H1 (cell line): ENCODE data around the gene ADD1. TPM values are rescaled to one million over a fixed set of nuclear protein-coding genes. Genes with fewer than 3 reads are reported as not detected.

Source experiments
- CTCF ChIA-PET: fragments of 300-600 bp; sonication (Branson Sonifier 250); formaldehyde crosslinking; loops from one replicate; lab custom pipeline; 2021; ENCODE audit not compliant: partially characterized antibody; lab: Charles Lee
- POLR2A ChIA-PET: fragments of 300-600 bp; sonication (Branson Sonifier 250); formaldehyde crosslinking; loops from one replicate; lab custom pipeline; 2021; ENCODE audit warnings: inconsistent platforms; ENCODE audit not compliant: partially characterized antibody; lab: Charles Lee
- DNase-seq, 2 experiments: peaks; one replicate each; pipeline versions ENCODE4 v3.0.0 to v3.0.0-alpha.2; 2010 to 2022; ENCODE audit warnings: low spot score in 2 of 2, low read depth in 1 of 2, mixed read lengths in 1 of 2
- FAIRE-seq: peaks from 2 replicates; lab custom pipeline; 2011; peaks lifted over from hg19 to GRCh38; lab: Jason Lieb, UNC
- H2AFZ ChIP-seq: 2 replicates; pipeline ENCODE4 v1.8.1; 2012; ENCODE audit warnings: low read length, inconsistent platforms
- H2AK5ac ChIP-seq: 2 replicates; pipeline ENCODE4 v1.6.1; 2013; ENCODE audit warnings: low read depth, low read length
- H2BK120ac ChIP-seq: replicated peaks from 2 replicates; pipeline ENCODE3; 2013; ENCODE audit warnings: low read depth, low read length, inconsistent platforms
- H2BK12ac ChIP-seq: 2 replicates; pipeline ENCODE4 v1.6.1; 2013; ENCODE audit warnings: low read depth, low read length
- H2BK15ac ChIP-seq: 2 replicates; pipeline ENCODE4 v1.6.1; 2013; ENCODE audit warnings: low read length
- H2BK20ac ChIP-seq: 2 replicates; pipeline ENCODE4 v1.6.1; 2013; ENCODE audit warnings: low read length
- H2BK5ac ChIP-seq: 2 replicates; pipeline ENCODE4 v1.6.1; 2013; ENCODE audit warnings: low read depth, low read length
- H3K14ac ChIP-seq: 2 replicates; pipeline ENCODE4 v1.6.1; 2013; ENCODE audit warnings: inconsistent platforms; ENCODE audit not compliant: insufficient read length
- H3K18ac ChIP-seq: 2 replicates; pipeline ENCODE4 v1.6.1; 2013; ENCODE audit warnings: low read length; ENCODE audit errors: extremely low read depth
- H3K23ac ChIP-seq: 2 replicates; pipeline ENCODE4 v1.6.1; 2013; ENCODE audit warnings: inconsistent platforms; ENCODE audit not compliant: insufficient read length
- H3K23me2 ChIP-seq: 2 replicates; pipeline ENCODE4 v1.6.1; 2013; ENCODE audit warnings: low read depth, low read length
- H3K27ac ChIP-seq: 2 replicates; pipeline ENCODE4 v1.6.1; 2011; ENCODE audit warnings: low read depth, low read length, inconsistent platforms
- H3K27me3 ChIP-seq, 4 experiments: replicated peaks in 1 of 4; 1 replicate in 1 of 4; 2 replicates in 3 of 4; pipeline versions ENCODE4 v1.6.1 to v1.8.1; 2011 to 2013; ENCODE audit warnings: low read length in 3 of 4, mild to moderate bottlenecking in 3 of 4, inconsistent platforms in 2 of 4, mixed read lengths in 2 of 4, moderate library complexity in 1 of 4; ENCODE audit not compliant: control insufficient read depth in 3 of 4, insufficient read depth in 3 of 4; ENCODE audit errors: extremely low read depth in 1 of 4
- H3K36me3 ChIP-seq, 4 experiments: 2 replicates each; pipeline versions ENCODE4 v1.6.1 to v1.8.1; 2011 to 2013; ENCODE audit warnings: mild to moderate bottlenecking in 4 of 4, low read length in 3 of 4, moderate library complexity in 2 of 4, control low read depth in 1 of 4, inconsistent platforms in 1 of 4; ENCODE audit not compliant: insufficient read depth in 4 of 4, control insufficient read depth in 2 of 4
- H3K4ac ChIP-seq: replicated peaks from 2 replicates; pipeline ENCODE3; 2013; ENCODE audit warnings: low read length, low read depth, mixed read lengths, inconsistent platforms; ENCODE audit not compliant: insufficient read length
- H3K4me1 ChIP-seq, 4 experiments: replicated peaks in 1 of 4; 1 replicate in 1 of 4; 2 replicates in 3 of 4; pipeline versions ENCODE4 v1.6.1 to v1.8.1; 2011 to 2013; ENCODE audit warnings: low read length in 3 of 4, inconsistent platforms in 2 of 4, mixed read lengths in 1 of 4; ENCODE audit not compliant: insufficient read depth in 4 of 4, control insufficient read depth in 3 of 4
- H3K4me2 ChIP-seq, 2 experiments: 2 replicates each; pipeline versions ENCODE4 v1.6.1 to v1.8.1; 2011 to 2013; ENCODE audit warnings: low read depth in 2 of 2, low read length in 2 of 2, control low read depth in 1 of 2, inconsistent platforms in 1 of 2, mild to moderate bottlenecking in 1 of 2; ENCODE audit not compliant: insufficient read depth in 1 of 2
- H3K4me3 ChIP-seq, 4 experiments: fragments of 200-600, 300-600 bp in 1 of 4; sonication (generic), shearing (Covaris generic), sonication (Bioruptor Twin) in 1 of 4; 2 replicates each; pipeline versions ENCODE4 v1.5.1 to v1.8.1; 2011 to 2016; ENCODE audit warnings: low read length in 4 of 4, low read depth in 3 of 4, control low read depth in 2 of 4, inconsistent platforms in 2 of 4, mild to moderate bottlenecking in 2 of 4, mixed read lengths in 1 of 4, moderate library complexity in 1 of 4; ENCODE audit not compliant: insufficient read depth in 2 of 4; ENCODE audit errors: extremely low read depth in 1 of 4
- H3K56ac ChIP-seq: replicated peaks from 2 replicates; pipeline ENCODE3; 2013; ENCODE audit warnings: low read depth, mild to moderate bottlenecking, mixed read lengths, low read length, inconsistent platforms; ENCODE audit not compliant: insufficient read length
- H3K79me1 ChIP-seq: 2 replicates; pipeline ENCODE4 v1.6.1; 2013; ENCODE audit warnings: low read depth, low read length, control low read depth
- H3K79me2 ChIP-seq, 2 experiments: 2 replicates each; pipeline versions ENCODE4 v1.6.1 to v1.8.1; 2012 to 2013; ENCODE audit warnings: low read length in 2 of 2, mild to moderate bottlenecking in 2 of 2, inconsistent platforms in 1 of 2; ENCODE audit not compliant: insufficient read depth in 2 of 2, control insufficient read depth in 1 of 2
- H3K9ac ChIP-seq, 4 experiments: replicated peaks in 1 of 4; 1 replicate in 1 of 4; 2 replicates in 3 of 4; pipeline versions ENCODE4 v1.6.1 to v1.8.1; 2011 to 2013; ENCODE audit warnings: low read depth in 3 of 4, low read length in 3 of 4, control low read depth in 2 of 4, mild to moderate bottlenecking in 2 of 4, moderate library complexity in 2 of 4, inconsistent platforms in 1 of 4; ENCODE audit errors: extremely low read depth in 1 of 4
- H3K9me3 ChIP-seq, 2 experiments: 2 replicates each; pipeline versions ENCODE4 v1.6.1 to v1.8.1; 2012 to 2013; ENCODE audit warnings: mild to moderate bottlenecking in 2 of 2, moderate library complexity in 2 of 2, control low read depth in 1 of 2, inconsistent platforms in 1 of 2, low read depth in 1 of 2, low read length in 1 of 2, mixed read lengths in 1 of 2; ENCODE audit not compliant: insufficient read depth in 2 of 2
- H4K20me1 ChIP-seq, 2 experiments: replicated peaks in 1 of 2; 2 replicates each; pipeline versions ENCODE3 to v1.8.1; 2011 to 2013; ENCODE audit warnings: inconsistent platforms in 2 of 2, low read length in 2 of 2, mild to moderate bottlenecking in 1 of 2; ENCODE audit not compliant: insufficient read depth in 2 of 2, control insufficient read depth in 1 of 2
- H4K5ac ChIP-seq: 2 replicates; pipeline ENCODE4 v1.6.1; 2013; ENCODE audit warnings: low read length, low read depth, mixed read lengths, inconsistent platforms; ENCODE audit not compliant: insufficient read length
- H4K8ac ChIP-seq: 2 replicates; pipeline ENCODE4 v1.8.0; 2013; ENCODE audit warnings: mild to moderate bottlenecking, moderate library complexity, low read length, inconsistent platforms; ENCODE audit not compliant: insufficient read depth; ENCODE audit errors: extremely low read depth
- H4K91ac ChIP-seq: replicated peaks from 2 replicates; pipeline ENCODE3; 2013; ENCODE audit warnings: low read length, mixed read lengths, inconsistent platforms; ENCODE audit not compliant: insufficient read length
- ASH2L ChIP-seq: fragments of 200-600, 300-600 bp; sonication (generic); IDR thresholded peaks from one replicate; pipeline ENCODE4 v1.7.1; 2017; ENCODE audit warnings: low read length
- BACH1 ChIP-seq: IDR thresholded peaks from 2 replicates; pipeline ENCODE4 v1.6.1; 2012; ENCODE audit warnings: low read length, improper control_type of control experiment
- CHD1 ChIP-seq: IDR thresholded peaks from 2 replicates; pipeline ENCODE4 v1.6.1; 2012; ENCODE audit warnings: low read depth, low read length, improper control_type of control experiment
- CREB1 ChIP-seq: IDR thresholded peaks from 2 replicates; pipeline ENCODE4 v1.6.1; 2012; ENCODE audit warnings: inconsistent platforms
- JUND ChIP-seq: IDR thresholded peaks from 2 replicates; pipeline ENCODE4 v1.6.1; 2011; ENCODE audit warnings: mild to moderate bottlenecking, improper control_type of control experiment, low read length
- POLR2A ChIP-seq, 2 experiments: IDR thresholded peaks; 1 replicate in 1 of 2; 2 replicates in 1 of 2; pipeline ENCODE4 v1.6.1; 2011; ENCODE audit warnings: low read depth in 2 of 2, low read length in 2 of 2, mild to moderate bottlenecking in 2 of 2; ENCODE audit errors: control extremely low read depth in 1 of 2
- RFX5 ChIP-seq: IDR thresholded peaks from 2 replicates; pipeline ENCODE4 v1.6.1; 2011; ENCODE audit warnings: low read depth, low read length, improper control_type of control experiment, borderline replicate concordance
- TBP ChIP-seq: IDR thresholded peaks from 2 replicates; pipeline ENCODE4 v1.6.1; 2011; ENCODE audit warnings: low read depth, low read length, improper control_type of control experiment
- YY1 ChIP-seq: IDR thresholded peaks from 2 replicates; pipeline ENCODE4 v1.6.1; 2011; ENCODE audit warnings: low read depth, mild to moderate bottlenecking, low read length
- WGBS, 2 experiments: shearing (Covaris generic) in 1 of 2; methylation state at CpG; one replicate each; pipeline versions ENCODE4 v1.1.6 to v1.1.7; 2013 to 2015; ENCODE audit warnings: low lambda C conversion rate in 2 of 2, mixed read lengths in 2 of 2, inconsistent platforms in 1 of 2, low coverage in 1 of 2, missing lambda C conversion rate in 1 of 2; ENCODE audit not compliant: insufficient replicate concordance in 2 of 2, insufficient coverage in 1 of 2, insufficient read length in 1 of 2; ENCODE audit errors: extremely low coverage in 1 of 2, missing lambda C conversion rate in 1 of 2; 5-methylcytosine and 5-hydroxymethylcytosine counted together
- polyA plus RNA-seq, 7 experiments: library from polyadenylated mRNA; depleted of rRNA in 3 of 7; stranded (reverse) in 5 of 7; unstranded in 2 of 7; fragments of >200 nt in 5 of 7; fragments of 200-250 nt in 2 of 7; gene quantifications; 1 replicate in 5 of 7; 2 replicates in 1 of 7; 4 replicates in 1 of 7; pipeline versions ENCODE4 v1.2.1 to v1.2.3, GENCODE V29; 2011 to 2013; ENCODE audit warnings: missing spikeins in 2 of 7, mixed read lengths in 2 of 7
- total RNA-seq: library from RNA; stranded (reverse); fragmentation: NEBNext Ultra II Directional; extraction: Animal tissue kit (Norgen Biotek cat#: 25700); gene quantifications from 2 replicates; pipeline ENCODE4 v1.2.1, GENCODE V29; 2021
- TF ChIP-seq, protein P1 (sequence below): IDR thresholded peaks from 2 replicates; pipeline ENCODE4 v1.6.1; 2012; ENCODE audit warnings: low read length, inconsistent platforms
- TF ChIP-seq, protein P2 (sequence below): IDR thresholded peaks from 2 replicates; pipeline ENCODE4 v1.6.1; 2011; ENCODE audit warnings: low read length, improper control_type of control experiment

The ADD1 gene
- total and polyA plus RNA-seq, 2 of the 8 experiments (the other 6 are each of a cell fraction or from before 2014, with no cell fraction given): 113 to 143 TPM

DNA sequence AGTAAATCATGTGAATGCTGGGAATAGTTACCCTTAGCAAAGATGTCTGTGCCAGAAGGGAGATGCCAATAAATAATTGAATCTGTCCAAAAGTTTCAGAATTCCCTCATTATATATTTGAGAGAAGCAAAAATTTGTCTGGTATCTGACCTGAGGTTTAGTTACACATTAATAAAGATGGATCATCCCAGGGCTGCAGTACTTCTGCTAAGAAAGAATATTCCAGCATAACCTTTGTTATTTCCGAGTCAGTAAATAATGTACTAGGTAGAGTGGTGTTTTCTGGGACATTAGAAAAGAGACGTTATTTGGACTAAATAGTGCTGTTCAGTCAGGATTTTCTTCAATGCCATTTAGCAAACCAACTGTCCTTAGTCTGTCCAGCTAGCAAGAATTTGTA is 26.4 kb downstream of the ADD1 start:
- Histone ChIP-seq H2BK120ac (no peak overlapping the region), H3K23ac (no peak overlapping the region), H3K27ac (no peak overlapping the region), H4K20me1 (peaks cover 3 to 9% of the 10 kb centered on the region in 2 experiments), H3K79me1 (peaks cover 8% of the 10 kb centered on the region; the same call in 1 of the 2 replicates), H2BK15ac (no peak overlapping the region), H4K8ac (no peak overlapping the region), H3K9me3 (no peaks in the 10 kb centered on the region), H3K27me3 (no peaks in the 10 kb centered on the region), H3K14ac (no peak overlapping the region), H2AK5ac (no peak overlapping the region), H2BK12ac (no peak overlapping the region), H3K18ac (no peak overlapping the region), H3K79me2 (peaks cover 9 to 87% of the 10 kb centered on the region in 2 experiments), H3K23me2 (no peaks in the 10 kb centered on the region), H3K4me3 (no peak overlapping the region), H4K5ac (no peak overlapping the region), H2BK5ac (no peak overlapping the region), H2BK20ac (no peak overlapping the region), H3K9ac (no peak overlapping the region), H3K4ac (no peak overlapping the region), H3K56ac (no peak overlapping the region), H3K4me1 (peaks cover 3 to 18% (median 11%) of the 10 kb centered on the region in 4 experiments; a peak in 5 of 7 replicates), H3K4me2 (no peak overlapping the region), H4K91ac (no peak overlapping the region), H3K36me3 (no peaks in the 10 kb centered on the region), H2AFZ (no peak overlapping the region)
- WGBS, 2 experiments: 88% methylated on average over 2 of the region's 2 CpGs; no CpG with 5 or more reads in 1 of the 2 experiments
- CTCF ChIA-PET: no interaction called here
- POLR2A ChIA-PET: no interaction called here
- FAIRE-seq (no peak), DNase-seq (no peak)
- no peak for TF ChIP-seq BACH1
- TF ChIP-seq CREB1: no peak
- no peak for TF ChIP-seq RFX5
- TF ChIP-seq YY1: no peak
- TF ChIP-seq, protein P1, sequence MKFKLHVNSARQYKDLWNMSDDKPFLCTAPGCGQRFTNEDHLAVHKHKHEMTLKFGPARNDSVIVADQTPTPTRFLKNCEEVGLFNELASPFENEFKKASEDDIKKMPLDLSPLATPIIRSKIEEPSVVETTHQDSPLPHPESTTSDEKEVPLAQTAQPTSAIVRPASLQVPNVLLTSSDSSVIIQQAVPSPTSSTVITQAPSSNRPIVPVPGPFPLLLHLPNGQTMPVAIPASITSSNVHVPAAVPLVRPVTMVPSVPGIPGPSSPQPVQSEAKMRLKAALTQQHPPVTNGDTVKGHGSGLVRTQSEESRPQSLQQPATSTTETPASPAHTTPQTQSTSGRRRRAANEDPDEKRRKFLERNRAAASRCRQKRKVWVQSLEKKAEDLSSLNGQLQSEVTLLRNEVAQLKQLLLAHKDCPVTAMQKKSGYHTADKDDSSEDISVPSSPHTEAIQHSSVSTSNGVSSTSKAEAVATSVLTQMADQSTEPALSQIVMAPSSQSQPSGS: no peak
- TF ChIP-seq ASH2L: no peak
- no peak for TF ChIP-seq CHD1
- no peak for TF ChIP-seq JUND
- no peak for TF ChIP-seq TBP
- TF ChIP-seq, protein P2, sequence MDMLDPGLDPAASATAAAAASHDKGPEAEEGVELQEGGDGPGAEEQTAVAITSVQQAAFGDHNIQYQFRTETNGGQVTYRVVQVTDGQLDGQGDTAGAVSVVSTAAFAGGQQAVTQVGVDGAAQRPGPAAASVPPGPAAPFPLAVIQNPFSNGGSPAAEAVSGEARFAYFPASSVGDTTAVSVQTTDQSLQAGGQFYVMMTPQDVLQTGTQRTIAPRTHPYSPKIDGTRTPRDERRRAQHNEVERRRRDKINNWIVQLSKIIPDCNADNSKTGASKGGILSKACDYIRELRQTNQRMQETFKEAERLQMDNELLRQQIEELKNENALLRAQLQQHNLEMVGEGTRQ: no peak
- TF ChIP-seq POLR2A (IDR thresholded peaks at IDR 0.05; ENCODE audit: control extremely low read depth in 1 of 2, low read depth in 2 of 2, low read length in 2 of 2): no peak
